HG03354 (cell line): Measurements from ENCODE around the gene INA.

Experiments used
- ATAC-seq: cut with Tn5 transposase; IDR thresholded peaks from one replicate; pipeline ENCODE4 v1.9.1; 2021; ENCODE audit warnings: mild to moderate bottlenecking; ENCODE audit not compliant: unreplicated experiment, poor library complexity, severe bottlenecking

INA gene

GRCh38 chr10:103265717-103266329 lies 11.1 kb upstream of the INA start:
- no peak for ATAC-seq

DNA sequence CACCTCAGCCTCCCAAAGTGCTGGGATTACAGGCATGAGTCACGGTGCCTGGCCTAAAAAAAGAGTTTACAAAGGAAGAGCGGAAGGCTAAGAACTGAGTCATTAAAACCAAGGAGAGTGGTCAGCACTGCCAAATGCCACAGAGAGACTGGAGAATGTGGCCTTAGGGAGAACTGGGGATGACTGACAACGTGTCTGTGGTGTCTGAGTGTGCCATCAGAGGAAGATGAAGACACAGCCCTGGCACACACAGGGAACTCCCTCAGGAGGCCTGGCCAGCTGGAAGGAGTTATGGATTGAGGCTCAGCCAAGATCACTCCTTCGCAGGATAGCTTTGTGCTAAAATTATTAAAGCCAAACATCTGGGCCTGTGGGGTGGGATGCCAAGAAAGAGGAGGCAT lies 3.9 kb upstream of the INA start:
- no peak for ATAC-seq

GRCh38 chr10:103276251-103276895 lies 565 bp upstream of the INA start:
- no peak for ATAC-seq

GRCh38 chr10:103277713-103278536 lies 987 bp downstream of the INA start:
- no peak for ATAC-seq

DNA sequence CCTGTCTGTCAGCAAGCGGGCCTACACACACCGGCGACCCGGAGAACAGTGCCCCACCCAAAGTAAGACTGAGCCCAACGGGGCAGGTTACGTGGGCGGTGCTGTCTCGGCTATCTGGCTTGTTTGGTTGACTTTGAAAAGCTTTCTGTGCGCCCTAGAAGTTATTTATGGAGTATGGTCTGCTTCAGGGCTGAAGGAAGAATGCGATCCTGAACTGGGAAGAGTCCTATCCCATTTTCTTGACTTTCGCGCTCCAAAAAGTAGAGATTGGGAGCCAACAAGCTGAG lies 1.5 kb downstream of the INA start:
- no peak for ATAC-seq

- ATAC-seq = no peak
Observed at GRCh38 chr10:103278862-103279298, 1.9 kb downstream of the INA start.

DNA sequence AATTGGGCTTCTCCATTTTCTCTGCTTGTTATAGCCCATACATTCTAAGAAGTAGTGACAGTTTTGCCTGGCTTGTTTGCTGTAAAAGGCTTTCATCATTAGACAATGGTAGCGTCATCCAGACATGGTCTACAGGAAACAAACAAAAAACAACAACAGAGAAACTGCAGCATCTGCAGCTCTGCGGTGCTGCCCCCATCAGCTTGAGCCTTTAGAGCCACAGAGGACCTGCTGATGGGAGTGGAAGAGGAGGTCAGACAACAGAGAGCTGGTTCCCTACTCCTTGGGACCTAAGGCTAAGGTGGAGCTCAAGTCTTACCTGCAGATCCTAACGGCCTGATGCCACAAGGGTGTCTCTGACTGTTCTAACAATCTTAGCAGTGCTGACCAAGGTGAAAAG lies 3.1 kb downstream of the INA start:
- no peak for ATAC-seq

- no peak for ATAC-seq
Observed at GRCh38 chr10:103280506-103280905, 3.6 kb downstream of the INA start.

DNA sequence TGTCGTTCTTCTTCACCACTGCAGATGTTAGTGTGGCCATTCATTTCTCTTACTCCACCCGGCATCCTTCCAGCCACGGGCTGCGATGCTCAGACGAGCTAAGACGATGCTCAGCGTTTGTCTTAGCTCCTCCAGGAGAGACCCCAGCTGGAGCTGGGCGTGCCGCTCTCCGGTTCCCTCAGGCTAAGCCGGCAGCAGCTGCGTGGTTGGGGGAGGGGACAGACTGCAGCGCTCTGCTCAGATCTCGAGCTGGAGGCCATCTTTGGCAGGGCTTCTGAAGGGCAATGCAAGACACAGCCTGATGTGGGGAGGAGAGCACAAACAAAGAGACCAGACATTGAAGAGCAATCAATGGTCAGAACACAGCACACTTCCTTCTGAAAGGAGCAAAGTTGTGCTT lies 4.8 kb downstream of the INA start:
- ATAC-seq = no peak

DNA sequence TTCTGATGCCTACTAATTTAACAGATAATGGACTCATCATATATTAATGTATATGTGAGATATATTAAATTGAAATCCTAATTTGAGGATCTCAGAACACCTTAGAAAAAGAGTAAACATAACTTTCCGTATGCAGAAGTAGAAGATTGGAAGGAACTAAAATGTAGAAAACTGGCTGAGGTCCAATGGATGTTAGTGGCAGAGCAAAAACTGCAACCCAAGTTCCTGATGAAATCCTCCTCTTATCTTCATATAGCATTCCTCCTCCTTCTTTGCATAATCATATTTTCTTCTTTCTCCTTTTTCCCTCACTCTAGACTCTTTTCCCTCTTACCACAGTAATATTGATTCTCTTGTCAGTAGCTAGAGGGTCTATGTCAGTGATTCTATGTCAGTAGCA lies 6.0 kb downstream of the INA start:
- ATAC-seq = no peak

- no peak for ATAC-seq
Observed at GRCh38 chr10:103284170-103284569, 7.2 kb downstream of the INA start.

DNA sequence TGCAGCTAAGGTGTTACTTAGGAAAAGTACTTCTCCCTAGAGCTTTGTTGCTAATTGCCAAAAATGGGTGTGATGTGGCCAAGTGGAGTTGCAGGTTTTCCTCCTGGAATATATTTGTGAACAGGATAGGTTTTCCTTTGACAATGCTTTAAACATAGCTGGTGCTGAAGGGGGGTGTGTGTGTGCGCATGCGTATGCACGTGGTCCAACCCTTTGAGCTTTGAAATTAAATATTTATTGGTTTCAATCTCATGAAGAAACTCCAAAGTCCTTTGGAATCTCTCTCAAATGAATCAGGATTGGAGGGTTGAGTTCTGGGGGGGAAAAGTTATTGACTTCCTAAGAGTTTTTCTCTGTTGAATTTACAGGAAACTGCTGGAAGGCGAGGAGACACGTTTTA lies 11.1 kb downstream of the INA start:
- no peak for ATAC-seq

- no peak for ATAC-seq
Observed at GRCh38 chr10:103291588-103291987, 14.7 kb downstream of the INA start.

DNA sequence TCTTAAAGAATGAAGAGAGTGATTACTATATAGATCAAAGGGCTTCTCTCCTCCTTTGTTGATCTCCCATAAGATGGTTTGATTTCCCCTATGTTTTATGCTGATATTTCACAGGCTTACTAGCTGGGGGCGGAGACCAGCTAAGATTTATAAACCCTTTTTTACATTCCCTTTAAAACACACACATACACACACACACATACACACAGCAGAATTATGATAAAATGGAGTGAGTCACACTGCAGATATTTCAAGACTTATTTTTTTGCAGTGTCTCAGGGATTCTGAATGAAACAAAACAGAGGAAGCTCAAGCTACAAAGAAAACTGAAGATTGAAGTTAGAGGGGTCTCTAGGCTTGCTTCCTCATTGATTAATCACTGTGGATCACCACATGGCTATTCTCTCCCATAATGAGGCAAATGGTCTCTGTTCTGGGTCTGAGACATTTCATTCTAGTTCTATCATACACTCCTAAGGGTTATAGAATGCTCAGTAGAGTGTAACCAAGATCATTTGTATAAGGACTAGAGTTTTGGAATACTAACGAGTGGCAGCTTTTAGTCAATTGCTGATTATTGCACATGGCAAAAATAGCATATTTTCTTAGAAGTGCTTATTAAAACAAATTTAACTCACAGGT lies 18.6 kb downstream of the INA start:
- no peak for ATAC-seq

- no peak for ATAC-seq
Observed at GRCh38 chr10:103307594-103307993, 30.7 kb downstream of the INA start.

- ATAC-seq = no peak
Observed at GRCh38 chr10:103310197-103310596, 33.3 kb downstream of the INA start.

DNA sequence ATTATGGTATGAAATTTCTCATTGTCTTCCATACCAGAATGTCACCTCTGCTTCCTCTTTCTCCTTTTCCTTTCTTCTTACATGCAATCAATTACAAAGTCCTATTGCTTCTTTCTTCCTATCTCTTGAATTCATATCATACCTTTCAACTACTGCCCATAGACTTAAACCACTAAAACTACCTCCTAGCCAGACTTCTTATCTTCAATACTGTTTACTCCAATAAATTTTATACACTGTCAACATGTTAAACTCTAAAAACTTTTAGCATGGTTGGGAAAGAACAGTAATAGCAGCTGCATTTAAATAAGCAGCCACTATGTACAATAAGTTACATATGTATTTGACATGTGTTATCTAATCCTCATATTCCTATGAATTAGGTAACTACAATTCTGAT lies 39.1 kb downstream of the INA start:
- ATAC-seq = no peak

GRCh38 chr10:103327906-103328305 lies 51.0 kb downstream of the INA start:
- ATAC-seq = no peak

DNA sequence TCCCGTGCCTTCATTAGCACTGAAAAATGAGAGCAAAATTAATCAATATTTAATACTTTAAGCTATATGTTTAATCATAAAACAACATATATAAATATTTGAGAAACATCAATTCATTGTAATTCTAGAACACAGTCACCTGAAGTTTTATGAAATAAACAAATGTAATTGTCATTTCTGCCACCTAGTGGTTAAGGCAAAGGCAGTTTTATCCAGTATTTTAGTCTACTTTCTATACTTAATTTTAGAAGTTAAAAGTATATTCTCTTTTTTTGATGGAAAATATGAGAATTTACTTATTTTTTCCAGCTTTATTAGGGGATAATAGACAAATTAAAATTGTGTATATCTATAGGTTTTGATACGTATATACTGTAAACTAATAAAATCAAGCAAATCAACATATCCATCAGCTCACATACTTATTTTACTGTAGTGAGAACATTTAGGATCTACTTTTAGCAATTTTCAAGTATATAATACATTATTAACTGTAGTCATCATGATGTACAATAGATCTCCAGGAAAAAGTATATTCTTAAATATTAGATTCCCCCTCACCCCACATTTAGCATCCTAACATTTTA lies 57.1 kb downstream of the INA start:
- ATAC-seq = no peak

DNA sequence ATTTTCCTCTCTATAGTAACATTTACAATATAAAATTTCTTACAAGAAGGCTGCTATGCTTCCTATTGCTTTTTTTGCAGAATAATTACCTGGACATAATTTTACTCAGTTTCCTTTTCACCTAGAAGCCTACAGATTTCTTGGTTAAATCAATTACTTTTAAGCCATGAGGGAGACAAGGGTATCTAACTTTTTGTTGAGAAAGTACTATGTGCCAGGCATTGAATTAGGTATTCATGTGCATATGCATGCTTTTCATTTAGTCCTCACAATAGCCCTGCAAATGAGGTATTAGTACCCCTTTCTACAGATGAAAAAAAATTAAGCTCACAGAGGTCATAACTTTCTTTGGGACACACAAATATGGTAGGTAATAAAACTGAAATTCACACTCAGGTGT lies 57.6 kb downstream of the INA start:
- ATAC-seq = no peak
